Stimulated activated CD8-positive, alpha-beta memory T cell treated with anti-CD3 and anti-CD28 coated beads, Interleukin-15, amount 100 ng/mL, for 24 hours (primary cell): ENCODE measurements around the gene ILK.

ENCODE experiments used
- DNase-seq: peaks from one replicate; pipeline ENCODE4 v3.0.0-alpha.2; 2020; ENCODE audit warnings: low read depth

ILK gene

DNA sequence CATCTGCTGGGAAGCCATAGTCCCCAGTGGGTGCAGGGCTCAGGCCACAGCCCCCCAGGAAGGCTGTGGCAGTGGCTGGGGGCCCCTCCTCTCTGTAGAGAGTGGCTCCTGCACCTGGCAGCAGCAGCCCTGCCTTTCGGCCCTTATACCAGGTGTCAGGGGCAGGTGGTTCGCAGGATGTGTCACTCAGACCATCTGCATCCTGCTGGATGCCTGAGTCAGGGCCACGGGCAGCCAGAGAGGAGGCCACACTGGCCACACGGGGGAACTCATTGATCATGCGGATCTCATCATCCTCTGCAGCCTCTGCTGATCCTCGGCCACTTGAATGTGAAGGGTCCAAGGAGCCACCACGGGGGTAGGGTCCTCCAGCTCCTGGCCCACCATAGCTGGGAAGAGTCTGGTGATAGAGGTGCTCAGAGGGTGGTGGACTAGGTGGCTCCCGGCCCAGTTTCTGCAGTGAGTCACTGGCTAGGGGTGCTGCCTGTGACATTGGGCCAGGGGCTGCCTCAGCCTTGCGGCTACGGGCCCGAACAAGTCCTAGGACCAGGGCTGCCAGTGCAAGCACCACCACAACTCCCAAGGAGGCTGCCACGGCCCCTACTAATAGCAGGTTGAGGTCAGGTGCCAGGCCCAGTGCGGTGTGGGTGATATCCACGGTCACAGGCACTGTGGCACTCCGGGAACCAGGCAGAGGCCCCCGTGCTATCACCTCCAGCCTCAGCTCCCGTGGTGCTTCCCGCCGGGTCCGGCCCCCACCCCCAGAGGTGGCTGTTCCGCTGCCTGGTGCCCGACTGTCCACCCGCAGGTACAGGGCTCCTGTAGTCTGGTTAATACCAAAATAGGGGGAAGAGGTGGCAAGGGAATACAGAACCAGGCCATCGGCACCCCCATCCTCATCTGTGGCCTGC, 18.9 kb downstream of the ILK start:
- no peak for DNase-seq

DNA sequence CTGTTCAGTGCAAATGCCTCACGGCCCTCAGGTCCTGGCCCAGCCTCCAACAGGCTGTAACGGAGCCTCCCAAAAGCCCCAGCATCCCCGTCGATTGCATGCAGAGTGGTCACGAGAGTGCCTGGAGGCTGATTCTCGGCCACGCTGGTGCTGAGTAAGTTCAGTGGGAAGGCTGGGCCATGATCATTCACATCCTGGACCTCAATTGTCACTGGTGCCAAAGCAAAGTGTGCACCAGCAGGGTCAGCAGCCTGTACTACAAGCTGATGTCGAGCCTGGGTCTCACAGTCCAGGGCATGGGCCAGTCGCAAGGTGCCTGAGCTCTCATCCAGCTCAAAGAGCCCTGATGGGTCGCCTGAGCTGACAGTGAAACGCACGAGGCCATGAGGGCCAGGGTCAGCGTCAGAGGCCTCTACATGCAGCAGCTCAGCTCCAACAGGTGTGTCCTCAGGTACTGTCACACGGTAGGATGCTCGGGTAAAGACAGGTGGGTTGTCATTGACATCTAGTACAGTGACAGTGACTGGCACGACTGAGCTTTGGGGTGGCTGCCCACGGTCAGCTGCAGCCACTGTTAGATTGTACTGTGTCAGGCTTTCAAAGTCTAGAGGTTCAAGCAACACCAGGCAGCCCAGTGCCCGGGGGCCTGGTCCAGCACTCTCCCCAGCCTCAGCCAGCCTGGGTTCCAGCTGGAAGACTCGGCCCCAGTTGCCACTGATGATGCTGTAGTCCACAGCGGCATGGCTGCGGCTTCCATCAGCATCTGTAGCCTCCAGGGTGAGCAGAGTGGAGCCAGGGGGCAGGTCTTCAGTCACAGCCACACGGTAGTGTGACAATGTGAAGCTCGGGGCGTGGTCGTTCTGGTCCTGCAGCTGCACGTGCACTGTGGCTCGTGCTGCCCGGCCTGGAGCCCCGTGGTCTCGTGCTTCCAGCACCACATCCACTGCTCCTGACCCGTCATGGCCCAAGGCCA, 20.1 kb downstream of the ILK start:
- no peak for DNase-seq

DNA sequence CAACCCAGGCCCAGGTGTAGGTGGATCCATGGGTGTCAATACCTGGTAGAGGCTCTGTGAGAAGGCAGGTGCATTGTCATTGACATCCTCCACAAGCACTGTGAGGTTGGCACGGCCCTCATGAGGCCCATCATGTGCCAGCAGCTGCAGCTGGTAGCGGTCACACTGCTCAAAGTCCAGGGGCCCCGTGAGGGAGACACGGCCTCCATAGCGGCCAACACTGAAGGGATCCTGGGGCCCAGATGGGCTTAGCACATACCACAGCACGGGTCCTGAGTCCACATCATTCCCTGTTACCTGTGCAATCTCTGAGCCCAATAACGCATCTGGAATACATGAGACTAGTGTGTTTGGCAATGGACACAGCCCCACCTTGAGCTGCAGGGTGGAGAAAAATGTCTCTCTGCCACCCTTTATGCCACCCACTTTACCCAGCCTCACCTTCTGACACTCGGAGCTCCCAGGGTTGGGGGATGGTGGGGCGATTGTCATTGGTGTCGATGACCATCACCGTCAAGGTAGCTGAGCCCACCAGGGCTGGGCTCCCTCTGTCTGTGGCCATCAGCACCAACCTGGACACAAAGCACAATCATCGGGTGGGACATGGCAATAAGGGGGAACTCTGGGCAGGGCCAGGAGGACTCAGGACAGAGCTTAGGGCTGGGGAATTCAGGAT, 21.7 kb downstream of the ILK start:
- no peak for DNase-seq

DNA sequence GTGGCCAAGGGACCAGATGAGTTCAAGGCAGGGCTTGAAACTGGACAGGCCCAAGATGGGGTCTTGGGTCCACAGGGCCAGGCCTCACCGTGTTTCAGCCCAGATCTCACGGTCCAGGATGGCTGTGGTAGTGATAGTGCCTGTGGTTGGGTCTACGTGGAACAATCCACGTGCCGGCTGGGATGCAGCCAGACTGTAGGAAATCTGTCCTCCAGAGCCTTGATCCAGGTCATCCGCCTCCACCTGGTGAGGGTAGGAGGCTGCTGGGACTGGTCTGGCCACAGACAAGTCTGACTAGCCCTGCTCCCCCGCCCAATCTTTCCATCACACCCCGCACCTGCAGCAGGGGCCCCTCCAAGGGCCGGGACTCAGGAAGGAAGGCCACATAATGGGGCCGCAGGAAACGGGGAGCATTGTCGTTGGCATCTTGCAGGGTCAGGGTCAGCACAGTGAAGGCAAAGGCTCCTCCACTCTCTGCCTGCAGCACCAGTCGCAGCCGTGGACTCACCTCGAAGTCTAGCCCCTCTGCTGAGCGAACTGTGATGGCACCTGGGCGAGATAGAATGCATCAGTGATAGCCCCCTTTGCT, 22.4 kb downstream of the ILK start:
- DNase-seq: no peak

DNA sequence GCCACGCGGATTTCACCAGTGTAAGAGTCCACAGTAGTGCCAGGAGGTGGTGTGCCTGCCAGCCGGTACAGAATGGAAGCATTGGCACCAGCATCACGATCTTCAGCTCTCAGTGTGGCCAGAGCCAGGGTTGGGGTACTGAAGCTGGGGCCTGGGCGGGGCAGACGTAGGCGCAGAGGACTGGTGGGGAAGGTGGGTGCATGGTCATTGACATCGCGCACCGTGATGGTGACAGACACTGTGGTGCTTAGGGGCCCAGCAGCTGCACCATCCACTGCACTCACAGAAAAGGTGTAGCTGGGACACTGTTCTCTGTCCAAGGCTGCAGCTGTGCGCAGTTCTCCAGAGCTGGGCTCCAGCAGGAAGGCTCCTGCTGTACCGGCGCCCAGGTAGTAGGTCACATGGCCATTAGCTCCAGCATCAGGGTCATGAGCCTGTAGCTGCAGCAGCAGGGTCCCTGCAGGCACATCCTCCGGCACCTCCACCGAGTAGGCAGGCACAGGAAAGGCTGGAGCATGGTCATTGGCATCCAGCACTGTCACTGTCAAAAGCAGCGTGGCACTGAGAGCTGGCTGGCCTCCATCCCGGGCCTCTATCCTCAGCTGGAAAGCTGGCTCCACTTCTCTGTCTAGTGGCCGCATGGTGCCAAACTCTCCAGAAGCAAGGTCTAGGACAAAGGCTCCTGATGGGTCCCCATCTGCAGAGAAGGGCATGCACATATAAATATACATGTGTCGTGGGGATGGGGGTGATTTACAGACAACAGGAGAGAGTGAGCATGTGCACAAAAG, 23.6 kb downstream of the ILK start:
- no peak for DNase-seq

DNA sequence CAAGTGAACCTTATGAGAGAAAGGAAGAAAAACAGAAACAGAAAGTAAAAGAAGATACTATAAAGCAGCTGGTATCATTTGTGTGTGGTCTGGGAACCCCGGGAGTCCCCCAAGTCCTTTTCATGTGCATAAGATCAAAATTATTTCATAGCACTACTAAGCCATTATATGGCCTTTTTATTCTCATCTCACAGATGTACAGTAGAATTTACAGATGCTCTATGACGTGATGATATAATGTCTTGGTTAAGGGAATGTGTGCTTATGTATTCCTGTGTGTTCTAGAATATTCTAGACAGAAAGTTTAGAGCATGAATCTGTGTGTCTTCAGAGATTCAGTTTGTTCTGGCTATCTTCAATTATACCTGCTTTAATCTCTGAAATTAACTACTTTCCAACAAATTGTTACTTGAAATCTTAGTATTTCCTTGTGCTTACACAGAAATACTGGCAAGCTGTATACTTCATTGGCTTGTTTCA, 24.2 kb downstream of the ILK start:
- DNase-seq: no peak

DNA sequence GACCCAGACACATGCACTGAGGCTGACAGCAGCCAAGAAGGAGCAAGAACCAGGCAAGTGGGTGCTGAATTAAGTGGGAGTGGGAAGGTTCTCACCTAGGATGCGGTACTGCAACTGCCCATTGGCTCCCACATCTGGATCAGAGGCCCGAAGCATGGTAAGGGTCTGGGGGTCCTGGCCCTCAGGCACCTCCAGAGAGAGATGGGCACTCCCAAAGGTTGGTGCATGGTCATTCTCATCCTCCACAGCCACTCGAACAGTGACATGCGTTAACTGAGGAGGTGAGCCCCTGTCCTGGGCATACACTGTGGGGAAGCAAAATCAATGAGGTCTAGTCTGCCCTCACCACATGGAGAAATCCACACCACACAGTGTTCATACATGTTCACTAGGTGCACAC, 25.0 kb downstream of the ILK start:
- no peak for DNase-seq

DNA sequence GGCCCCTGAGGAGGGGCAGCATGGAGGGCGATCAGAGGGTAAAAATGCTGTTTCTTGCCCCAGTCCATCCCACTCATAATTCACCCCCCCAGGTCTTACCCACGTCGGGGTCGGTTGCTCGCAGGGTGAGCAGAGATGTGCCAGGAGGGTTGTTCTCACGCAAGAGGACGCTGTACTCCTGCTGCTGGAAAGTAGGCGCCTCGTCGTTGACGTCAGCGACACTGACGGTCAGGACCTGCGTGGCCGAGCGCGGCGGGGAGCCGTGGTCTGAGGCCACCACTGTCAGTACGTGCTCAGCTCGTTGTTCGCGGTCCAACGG, 26.0 kb downstream of the ILK start:
- DNase-seq: no peak

DNA sequence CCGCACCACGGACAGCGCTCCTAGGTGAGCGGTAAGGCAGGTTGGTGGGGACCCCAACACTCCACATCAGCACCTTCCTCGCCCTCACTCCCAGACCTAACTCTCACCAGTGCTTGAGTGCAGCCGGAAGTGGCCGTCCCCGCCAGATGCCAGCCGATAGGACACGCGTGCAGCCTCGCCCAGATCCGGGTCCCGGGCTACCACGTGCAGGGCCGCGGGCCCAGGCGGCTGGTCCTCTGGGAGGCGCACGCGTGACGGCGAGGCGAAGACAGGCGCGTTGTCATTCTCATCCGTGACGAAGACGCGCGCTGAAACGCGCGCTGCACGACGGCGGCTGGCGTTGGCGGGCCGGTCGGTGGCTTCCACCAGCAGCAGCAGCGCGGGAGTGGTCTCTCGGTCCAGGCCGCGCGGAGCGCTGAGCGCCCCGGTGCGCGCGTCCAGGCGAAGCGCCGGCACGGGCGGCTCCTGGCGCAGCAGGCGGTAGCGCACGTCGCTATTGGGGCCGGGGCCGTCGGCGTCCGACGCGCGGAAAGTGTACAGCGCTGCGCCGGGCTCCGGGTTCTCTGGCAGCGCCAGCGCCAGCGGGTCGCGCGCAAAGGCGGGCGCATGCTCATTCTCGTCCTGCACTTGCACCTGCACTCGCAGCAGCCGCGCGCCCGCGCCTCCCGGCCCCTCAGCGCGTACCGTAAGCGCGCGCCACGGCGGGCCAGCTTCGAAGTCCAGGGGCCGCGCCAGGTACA, 26.5 kb downstream of the ILK start:
- DNase-seq: no peak

DNA sequence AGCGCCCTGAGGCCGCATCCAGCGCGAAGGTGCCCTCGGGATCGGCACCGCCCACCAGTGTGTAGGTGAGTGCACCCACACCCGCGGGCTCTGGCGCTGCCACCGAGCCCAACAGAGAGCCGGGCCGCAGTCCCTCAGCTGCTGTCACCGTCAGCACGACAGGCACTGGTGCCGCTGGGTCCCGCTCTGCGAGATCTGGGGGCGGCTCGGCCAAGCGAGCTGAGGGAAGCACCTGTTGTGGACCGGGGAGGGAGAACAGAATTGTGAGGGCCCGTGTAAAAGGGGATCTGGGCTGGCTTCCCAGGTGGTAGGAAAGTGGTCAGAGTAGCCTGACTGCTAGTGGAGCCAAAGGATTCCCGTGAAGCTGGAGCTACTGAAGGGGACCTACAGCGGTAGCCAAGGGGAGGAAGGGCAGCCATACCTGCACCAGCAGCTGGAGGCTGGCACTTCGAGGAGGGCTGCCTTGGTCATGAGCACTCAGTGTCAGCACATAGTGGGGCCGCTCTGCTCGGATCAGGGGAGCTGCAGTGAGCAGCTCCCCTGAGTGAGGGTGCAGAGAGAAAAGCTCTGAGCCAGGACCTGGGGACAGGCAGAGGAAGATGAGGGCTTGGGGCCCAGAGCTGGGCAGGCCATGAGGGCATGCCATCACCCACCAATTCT, 27.2 kb downstream of the ILK start:
- DNase-seq: no peak

DNA sequence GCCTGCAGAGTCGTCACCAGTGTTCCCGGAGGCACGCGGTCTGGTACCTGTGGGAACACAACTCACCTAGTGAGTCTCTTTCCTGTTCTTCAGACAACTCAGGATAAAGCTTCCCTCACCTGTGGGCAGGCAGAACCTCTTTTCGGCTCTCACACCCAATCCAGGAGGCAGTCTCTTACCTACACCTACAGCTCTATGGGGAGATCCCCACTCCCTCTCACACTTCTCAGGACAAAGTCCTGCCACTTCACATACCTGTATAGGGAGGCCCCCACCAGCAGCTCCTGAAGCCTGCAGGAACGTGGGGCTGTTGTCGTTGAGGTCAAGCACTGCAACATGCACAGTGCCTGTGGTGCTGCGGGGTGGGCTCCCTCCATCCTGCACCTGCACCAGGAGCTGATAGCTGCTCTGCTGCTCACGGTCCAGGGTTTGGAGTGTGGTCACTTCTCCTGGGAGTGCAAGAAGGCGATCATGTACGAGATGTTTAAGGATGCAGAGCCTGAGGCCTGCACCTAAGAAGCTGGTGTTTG, 27.9 kb downstream of the ILK start:
- no peak for DNase-seq

DNA sequence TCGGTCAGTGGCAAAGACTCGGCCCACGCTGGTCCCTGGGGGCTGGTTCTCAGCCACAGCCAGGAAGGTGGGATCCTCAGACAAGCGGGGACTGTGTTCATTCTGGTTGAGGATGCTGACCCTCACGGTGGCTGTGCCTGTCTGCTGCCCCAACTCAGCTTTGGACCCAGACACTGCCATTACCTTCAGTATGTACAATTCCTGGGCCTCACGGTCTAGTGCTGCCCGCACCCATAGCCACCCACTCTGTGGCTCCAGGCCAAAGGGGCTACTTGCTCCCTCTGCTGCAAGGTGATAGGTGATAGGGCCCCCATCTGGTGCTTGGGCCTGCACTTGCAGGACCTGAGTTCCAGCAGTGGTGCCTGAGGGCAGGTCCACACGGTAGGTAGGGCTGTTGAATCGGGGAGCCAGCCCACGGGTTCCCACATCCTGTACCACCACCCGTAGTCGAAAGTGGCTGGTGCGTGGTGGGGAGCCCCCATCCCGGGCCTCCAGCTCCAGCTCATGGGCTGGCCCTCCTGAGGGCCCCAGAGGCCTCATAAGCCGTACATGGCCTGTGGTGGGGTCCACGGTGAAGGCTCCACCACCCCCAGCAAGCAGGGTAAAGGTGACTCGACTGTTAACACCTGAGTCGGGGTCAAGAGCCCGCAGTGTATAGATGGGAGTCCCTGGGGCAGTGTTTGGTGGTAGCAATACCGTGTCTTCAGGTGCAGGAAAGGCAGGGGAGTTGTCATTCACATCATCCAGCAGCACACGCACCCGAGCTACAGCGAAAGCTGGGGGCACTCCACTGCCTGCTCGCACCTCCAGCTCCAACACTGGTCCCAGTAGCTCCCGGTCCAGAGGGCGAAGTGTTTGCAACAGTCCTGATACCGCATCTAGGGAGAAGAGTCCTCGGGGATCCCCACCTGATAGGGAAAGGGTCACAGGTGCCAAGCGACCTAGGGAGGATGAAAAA, 28.8 kb downstream of the ILK start:
- DNase-seq: no peak

DNA sequence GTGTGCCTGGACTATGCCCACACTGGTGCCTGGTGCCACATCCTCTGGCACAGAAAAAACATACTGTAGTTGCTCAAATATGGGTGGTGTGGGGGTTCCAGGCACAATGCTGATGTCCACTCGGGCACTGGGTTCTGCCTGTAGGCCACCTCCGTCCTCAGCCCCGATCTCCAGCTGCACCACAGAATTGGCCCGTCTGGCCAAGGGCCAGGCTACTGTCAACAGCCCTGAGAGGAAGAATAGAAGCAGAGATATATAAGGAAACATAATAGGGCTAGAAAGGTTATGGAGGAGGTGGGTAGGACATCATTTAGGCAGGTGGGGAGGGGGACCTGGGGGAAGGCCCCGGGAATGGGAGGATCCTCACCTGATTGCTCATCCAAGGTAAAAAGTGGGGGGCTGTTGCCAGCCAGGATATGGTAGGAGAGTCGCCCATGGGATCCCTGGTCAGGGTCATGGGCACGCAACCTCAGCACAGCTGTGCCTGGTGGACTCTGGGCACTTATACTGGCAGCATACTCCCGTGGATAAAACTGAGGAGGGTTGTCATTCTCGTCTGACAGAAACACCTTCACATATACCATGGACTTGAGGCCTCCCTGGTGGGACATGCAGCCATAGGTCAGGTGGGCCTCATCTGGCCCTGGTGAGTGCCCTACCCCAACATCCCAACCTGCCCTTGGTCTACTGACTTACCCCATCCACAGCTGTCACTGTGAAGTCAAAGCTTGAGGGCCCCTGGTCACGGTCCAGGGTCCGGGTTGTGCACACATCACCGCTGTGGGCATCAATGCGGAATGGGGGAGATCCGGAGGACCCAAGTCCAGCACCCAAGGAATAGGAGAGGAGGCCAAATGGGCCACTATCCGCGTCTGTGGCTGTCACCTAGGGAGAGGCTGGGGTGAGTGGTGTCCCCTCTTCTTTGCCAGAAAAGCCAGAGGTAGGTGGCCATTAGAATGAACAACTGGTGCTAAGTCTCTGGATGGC, 30.1 kb downstream of the ILK start:
- DNase-seq: no peak

DNA sequence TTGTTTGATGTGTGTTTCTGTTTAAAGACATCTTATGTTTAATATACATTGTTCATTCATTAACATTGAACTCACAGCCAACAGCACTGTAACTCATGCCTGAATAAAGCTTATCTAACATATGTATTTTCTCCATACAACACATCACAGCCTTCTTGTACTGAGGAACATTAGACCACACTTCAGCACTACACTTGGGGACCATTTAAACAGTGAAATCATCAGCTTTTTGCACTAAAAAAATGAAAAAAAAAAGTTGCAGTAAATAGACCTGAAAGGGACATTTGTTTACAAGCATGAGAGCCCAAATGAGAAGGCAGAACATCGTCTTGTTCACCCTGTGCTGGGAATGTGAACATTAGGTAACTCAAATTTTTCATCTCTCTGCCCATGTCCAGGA, 31.0 kb downstream of the ILK start:
- no peak for DNase-seq

DNA sequence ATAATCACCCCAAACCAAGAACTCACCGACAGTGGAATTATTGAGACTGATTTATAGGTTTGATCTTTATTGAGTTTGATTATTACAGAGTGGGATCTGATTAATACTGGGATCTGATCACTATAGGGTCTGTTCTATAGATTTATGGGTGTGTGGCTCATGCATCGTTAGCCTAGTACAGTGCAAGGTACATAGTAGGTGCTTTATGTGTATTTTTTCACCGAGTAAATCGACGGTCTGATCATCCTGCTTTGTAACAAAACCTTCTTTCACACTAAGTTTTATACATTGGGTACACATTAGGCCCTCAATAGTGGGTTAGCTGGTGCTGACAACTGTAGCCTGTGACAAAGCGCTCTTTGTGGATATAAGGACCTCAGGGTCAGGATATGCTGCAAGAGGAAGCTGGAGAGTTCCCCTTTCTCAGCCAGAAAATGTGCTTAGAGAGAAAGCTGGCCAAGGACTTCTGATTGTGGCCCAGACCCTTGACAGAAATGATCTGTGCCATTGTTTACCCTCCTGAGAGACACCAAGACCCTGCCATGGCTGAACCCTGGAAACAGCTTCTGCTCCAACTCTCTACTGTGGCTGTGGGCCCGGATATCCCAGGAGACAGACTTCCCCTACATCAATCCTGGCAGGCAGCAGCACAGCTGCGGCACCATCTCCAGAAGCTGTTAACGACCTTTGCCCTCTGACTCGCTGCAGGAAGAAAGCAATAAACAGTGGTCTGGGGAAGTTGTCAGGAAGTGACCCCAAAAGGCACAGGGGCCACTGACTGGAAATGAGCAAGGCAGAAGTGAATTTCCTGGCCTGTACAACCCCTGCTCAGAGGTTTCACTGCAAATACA, 31.7 kb downstream of the ILK start:
- DNase-seq: no peak

DNA sequence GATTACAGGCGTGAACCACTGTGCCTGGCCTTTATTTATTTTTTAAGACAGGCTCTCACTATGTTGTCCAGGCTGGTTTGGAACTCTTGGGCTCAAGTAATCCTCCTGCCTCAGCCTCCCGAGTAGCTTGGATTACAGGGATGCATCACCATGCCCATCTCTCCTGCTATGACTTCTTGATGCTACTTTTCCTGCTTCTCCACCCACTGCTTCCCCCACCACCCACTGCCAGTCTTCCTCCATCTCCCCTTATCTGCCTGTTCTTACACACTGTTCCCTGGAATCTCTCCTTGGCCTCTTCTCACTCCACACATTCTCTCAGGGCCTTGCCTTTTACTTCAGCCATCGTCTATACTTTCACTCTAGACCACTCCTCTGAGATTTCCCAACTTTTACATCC, 32.9 kb downstream of the ILK start:
- DNase-seq: no peak
